K562 (cell line): ENCODE data around the gene BTBD2. TPM values are rescaled to one million over a fixed set of nuclear protein-coding genes. Genes with fewer than 3 reads are reported as not detected.

ENCODE experiments used
- ARNT ChIP-seq, 2 experiments: fragments of 450-650 bp; IDR thresholded peaks; 2 replicates each; pipeline ENCODE4 v1.6.1; 2016; ENCODE audit warnings: mild to moderate bottlenecking in 1 of 2
- CAMTA2 ChIP-seq: fragments of 250-450 bp; sonication (Bioruptor Pico); conservative IDR thresholded peaks from 2 replicates; pipeline ENCODE4 v1.5.1; 2022
- FOXA1 ChIP-seq: fragments of 450-650 bp; IDR thresholded peaks from 2 replicates; pipeline ENCODE4 v1.6.1; 2016; ENCODE audit warnings: mild to moderate bottlenecking, borderline replicate concordance
- KLF1 ChIP-seq: fragments of 450-650 bp; IDR thresholded peaks from 2 replicates; pipeline ENCODE4 v1.6.1; 2016; ENCODE audit warnings: missing genetic modification characterization, missing compliant biosample characterization
- MNT ChIP-seq, 2 experiments: fragments of 450-650 bp; conservative IDR thresholded peaks; 2 replicates each; pipeline ENCODE4 v1.6.1; 2017; ENCODE audit warnings: mild to moderate bottlenecking in 2 of 2, moderate library complexity in 2 of 2
- ZBTB40 ChIP-seq, 2 experiments: fragments of 450-650 bp in 1 of 2; sonication (generic) in 1 of 2; formaldehyde crosslinking in 1 of 2; IDR thresholded peaks; 2 replicates each; pipeline versions ENCODE4 v1.7.1 to v1.9.0; 2016 to 2022; ENCODE audit warnings: inconsistent platforms in 1 of 2, mild to moderate bottlenecking in 1 of 2, missing genetic modification reagents in 1 of 2
- ZNF592 ChIP-seq: fragments of 450-650 bp; IDR thresholded peaks from 2 replicates; pipeline ENCODE4 v1.6.1; 2017; ENCODE audit warnings: antibody characterized with exemption, mild to moderate bottlenecking
- ZNF644 ChIP-seq: fragments of 200-800 bp; sonication (Bioruptor generic); IDR thresholded peaks from 2 replicates; pipeline ENCODE4 v1.6.1; 2016; ENCODE audit warnings: low read depth, missing genetic modification characterization, missing compliant biosample characterization
- ZNF75A ChIP-seq: fragments of 450-650 bp; formaldehyde crosslinking; IDR thresholded peaks from 2 replicates; pipeline ENCODE4 v1.4.0; 2020; ENCODE audit warnings: mild to moderate bottlenecking
- polyA plus RNA-seq, 8 experiments: library from polyadenylated mRNA; depleted of rRNA in 4 of 8; stranded (reverse) in 5 of 8; unstranded in 3 of 8; fragments of >200 nt; fragmentation: Nextera tagmentation in 2 of 8; fragmentation: Illumina TruSeq in 1 of 8; extraction: Ambion mirVana in 2 of 8; extraction: Trizol in 1 of 8; gene quantifications; 2 replicates each; pipeline versions ENCODE4 v1.2.1 to v1.2.3, GENCODE V29; 2011 to 2014; ENCODE audit warnings: inconsistent platforms in 1 of 8, missing spikeins in 1 of 8
- total RNA-seq, 7 experiments: library from RNA; depleted of rRNA in 6 of 7; stranded (reverse); fragments of >200 nt in 6 of 7; fragmentation: Illumina TruSeq in 2 of 7; extraction: Trizol in 2 of 7; gene quantifications; 2 replicates each; pipeline versions ENCODE4 v1.2.1 to v1.2.3, GENCODE V29; 2011 to 2021; ENCODE audit warnings: low replicate concordance in 1 of 7

BTBD2 gene
- total and polyA plus RNA-seq, 9 of the 15 experiments (the other 6 are each of a cell fraction or from before 2014, with no cell fraction given): 0.10 to 15.6 (median 6.9) TPM

- TF ChIP-seq ARNT (IDR thresholded peaks at IDR 0.05): no peak
- no peak for TF ChIP-seq ZNF644 (tag)
- no peak for TF ChIP-seq ZNF75A (CRISPR knock-in tag)
- TF ChIP-seq ZNF592: peak; percentile 41
- no peak for TF ChIP-seq KLF1
- TF ChIP-seq CAMTA2 (CRISPR knock-in tag): no peak
- TF ChIP-seq MNT (conservative IDR thresholded peaks at IDR 0.05): no peak
- TF ChIP-seq FOXA1: no peak
- TF ChIP-seq ZBTB40 (IDR thresholded peaks at IDR 0.05): no peak
- no peak for TF ChIP-seq ZBTB40 (CRISPR knock-in tag; IDR thresholded peaks at IDR 0.05)
- TF ChIP-seq, all 486 proteins: peak for 17
Measured at GRCh38 chr19:2057484-2058469, 42.3 kb upstream of the BTBD2 start (continued).
